Right cardiac atrium (tissue), 5 donors: Measurements from ENCODE around the gene LCA5. TPM values are rescaled to one million over a fixed set of nuclear protein-coding genes. Genes with fewer than 3 reads are reported as not detected.
A peak's percentile ranks its signal among the peaks of the same experiment; 100 is the strongest.

Experiments used
- ATAC-seq, 2 donors: fragments of 200-7000 bp; cut with Tn5 transposase; one replicate each; pipeline versions ENCODE4 v1.8.0 to v1.9.1; 2020; ENCODE audit warnings: moderate library complexity in 2 of 2, mild to moderate bottlenecking in 1 of 2
- DNase-seq, 3 donors: peaks; one replicate each; pipeline ENCODE4 v3.0.0-alpha.2; 2020
- H3K27ac ChIP-seq: one replicate; pipeline ENCODE4 v1.5.1; 2013; ENCODE audit warnings: mild to moderate bottlenecking, low read length, control low read depth, moderate library complexity
- H3K27me3 ChIP-seq: one replicate; pipeline ENCODE4 v1.6.1; 2013; ENCODE audit not compliant: control insufficient read depth, insufficient read depth
- H3K4me1 ChIP-seq: one replicate; pipeline ENCODE4 v1.6.1; 2013; ENCODE audit warnings: low read length; ENCODE audit not compliant: control insufficient read depth, insufficient read depth
- H3K4me3 ChIP-seq: one replicate; pipeline ENCODE4 v1.5.1; 2013; ENCODE audit warnings: low read length, control low read depth
- H3K9me3 ChIP-seq: one replicate; pipeline ENCODE4 v1.6.1; 2013; ENCODE audit warnings: low read length; ENCODE audit not compliant: control insufficient read depth
- WGBS: extraction: QIAGEN DNeasy Blood & Tissue Kit; methylation state at CpG from one replicate; pipeline ENCODE4 v1.1.7; 2013; 5-methylcytosine and 5-hydroxymethylcytosine counted together
- intact Hi-C, 4 donors: fragments of 100-400 bp; cut with DNase I; formaldehyde crosslinking; loops; one replicate each; pipeline versions ENCODE4 v1.11.0 to v1.14.0; 2022 to 2023
- polyA plus RNA-seq: library from polyadenylated mRNA; stranded (reverse); fragments of 200-250 nt; gene quantifications from one replicate; pipeline ENCODE4 v1.2.3, GENCODE V29; 2013
- total RNA-seq, 4 donors: library from RNA; stranded (reverse); fragmentation: NEBNext Ultra II Directional; extraction: Animal tissue kit (Norgen Biotek cat#: 25700); gene quantifications; one replicate each; pipeline ENCODE4 v1.2.1, GENCODE V29; 2021
- donor health status: healthy with polysubstance abuse.
- donor health status: DM: no; HTN: yes; CAD: no.
- donor health status: DM: no; HTN: no; CAD: no.
- donor health status: DM: no; HTN: yes; CAD: no; lungs with severe emphysema.
- donor health status: DM: yes; HTN: yes; CAD: no.

The LCA5 gene
- total and polyA plus RNA-seq, 5 donors: 1.6 to 4.1 (median 3.6) TPM

DNA sequence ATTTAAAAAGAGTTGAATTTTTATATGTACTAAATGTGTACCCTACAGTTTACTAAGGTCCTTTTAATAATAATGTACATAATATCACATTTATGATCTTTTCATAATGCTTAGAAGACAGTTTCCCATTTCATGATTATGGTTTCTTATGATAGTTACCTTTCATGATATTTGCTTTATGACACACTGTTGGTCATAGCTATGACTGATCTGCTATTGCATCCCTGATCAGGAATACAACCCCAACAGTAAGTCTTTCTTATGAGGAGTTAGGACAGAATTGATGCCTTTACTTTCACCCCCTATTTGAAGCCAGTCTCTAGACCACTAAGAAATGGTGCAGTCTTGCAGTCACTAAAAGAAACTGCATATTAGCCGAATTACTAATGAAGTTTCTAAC is 31.0 kb downstream of the LCA5 start:
- no peaks in the 10 kb centered on the region for H3K27me3 ChIP-seq
- 94% methylated on average over 1 of the region's 1 CpG for WGBS
- DNase-seq (no peak), ATAC-seq (no peak)
- no peaks in the 10 kb centered on the region for H3K9me3 ChIP-seq
- no peak overlapping the region for H3K4me3 ChIP-seq
- H3K4me1 ChIP-seq: no peaks in the 10 kb centered on the region
- no peak overlapping the region for H3K27ac ChIP-seq
- intact Hi-C loops: no loop called here

- Histone ChIP-seq H3K9me3 (no peaks in the 10 kb centered on the region), H3K27me3 (no peaks in the 10 kb centered on the region), H3K4me1 (no peaks in the 10 kb centered on the region), H3K4me3 (no peak overlapping the region), H3K27ac (no peak overlapping the region)
- intact Hi-C loops: no loop called here
- no peak for DNase-seq
- no peak for ATAC-seq
- 94% methylated on average over 2 of the region's 2 CpGs for WGBS
Observed at GRCh38 chr6:79504372-79504771, 32.9 kb downstream of the LCA5 start.

DNA sequence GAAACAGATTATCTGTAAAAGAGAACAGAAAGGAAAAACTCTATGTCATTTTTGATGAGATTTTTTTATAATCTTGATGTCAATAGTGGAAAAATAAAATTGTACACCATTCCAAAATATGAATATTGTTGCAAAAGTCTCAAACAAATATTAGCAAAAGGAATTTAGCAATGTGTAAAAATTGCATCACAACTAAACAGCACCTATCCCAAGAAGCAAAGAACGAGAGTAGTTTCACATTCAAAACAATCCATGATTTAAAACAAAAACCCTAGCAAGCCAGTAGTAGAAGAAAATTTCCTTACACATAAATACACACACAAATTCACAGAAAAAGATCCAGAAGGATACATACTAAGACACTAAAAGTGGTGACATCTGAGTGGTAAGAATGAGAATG is 38.4 kb downstream of the LCA5 start:
- intact Hi-C loops: no loop called here
- no peak for ATAC-seq
- Histone ChIP-seq H3K4me3 (no peak overlapping the region), H3K27ac (no peak overlapping the region), H3K27me3 (no peaks in the 10 kb centered on the region), H3K4me1 (no peaks in the 10 kb centered on the region), H3K9me3 (no peaks in the 10 kb centered on the region)
- DNase-seq: no peak
- WGBS: 63% methylated on average over 1 of the region's 1 CpG

- Histone ChIP-seq H3K4me1 (no peaks in the 10 kb centered on the region), H3K4me3 (no peak overlapping the region), H3K27ac (no peak overlapping the region), H3K27me3 (no peaks in the 10 kb centered on the region), H3K9me3 (no peaks in the 10 kb centered on the region)
- WGBS: 95% methylated on average over 10 of the region's 10 CpGs
- intact Hi-C loops: no loop called here
- no peak for ATAC-seq
- no peak for DNase-seq
Observed at GRCh38 chr6:79495246-79495645, 42.0 kb downstream of the LCA5 start.

DNA sequence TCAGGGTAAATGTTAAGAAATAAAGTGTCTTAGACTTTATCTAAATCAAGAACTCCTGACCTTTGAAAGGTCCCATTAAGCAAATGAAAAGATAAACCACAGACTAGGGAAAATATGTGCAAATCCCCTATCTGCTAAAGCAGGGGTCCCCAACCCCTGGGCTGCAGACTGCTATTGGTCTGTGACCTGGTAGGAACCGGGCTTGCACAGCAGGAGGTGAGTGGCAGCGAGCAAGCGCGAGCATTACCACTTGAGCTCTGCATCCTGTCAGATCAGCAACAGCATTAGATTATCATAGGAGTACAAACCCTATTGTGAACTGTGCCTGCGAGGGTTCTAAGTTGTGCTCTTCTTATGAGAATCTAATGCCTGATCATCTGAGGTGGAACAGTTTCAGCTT is 42.4 kb downstream of the LCA5 start:
- H3K9me3 ChIP-seq: no peaks in the 10 kb centered on the region
- no peaks in the 10 kb centered on the region for H3K4me1 ChIP-seq
- ATAC-seq (no peak), DNase-seq (no peak)
- H3K27me3 ChIP-seq: no peaks in the 10 kb centered on the region
- H3K4me3 ChIP-seq: no peak overlapping the region
- WGBS: 79% methylated on average over 5 of the region's 5 CpGs
- intact Hi-C loops: no loop called here
- H3K27ac ChIP-seq: no peak overlapping the region

GRCh38 chr6:79470728-79471127 is 66.5 kb downstream of the LCA5 start:
- DNase-seq (no peak), ATAC-seq (no peak)
- intact Hi-C loops: no loop called here
- peaks cover 4% of the 10 kb centered on the region for H3K4me1 ChIP-seq
- no peak overlapping the region for H3K27ac ChIP-seq
- no peaks in the 10 kb centered on the region for H3K27me3 ChIP-seq
- no peaks in the 10 kb centered on the region for H3K9me3 ChIP-seq
- H3K4me3 ChIP-seq: no peak overlapping the region

DNA sequence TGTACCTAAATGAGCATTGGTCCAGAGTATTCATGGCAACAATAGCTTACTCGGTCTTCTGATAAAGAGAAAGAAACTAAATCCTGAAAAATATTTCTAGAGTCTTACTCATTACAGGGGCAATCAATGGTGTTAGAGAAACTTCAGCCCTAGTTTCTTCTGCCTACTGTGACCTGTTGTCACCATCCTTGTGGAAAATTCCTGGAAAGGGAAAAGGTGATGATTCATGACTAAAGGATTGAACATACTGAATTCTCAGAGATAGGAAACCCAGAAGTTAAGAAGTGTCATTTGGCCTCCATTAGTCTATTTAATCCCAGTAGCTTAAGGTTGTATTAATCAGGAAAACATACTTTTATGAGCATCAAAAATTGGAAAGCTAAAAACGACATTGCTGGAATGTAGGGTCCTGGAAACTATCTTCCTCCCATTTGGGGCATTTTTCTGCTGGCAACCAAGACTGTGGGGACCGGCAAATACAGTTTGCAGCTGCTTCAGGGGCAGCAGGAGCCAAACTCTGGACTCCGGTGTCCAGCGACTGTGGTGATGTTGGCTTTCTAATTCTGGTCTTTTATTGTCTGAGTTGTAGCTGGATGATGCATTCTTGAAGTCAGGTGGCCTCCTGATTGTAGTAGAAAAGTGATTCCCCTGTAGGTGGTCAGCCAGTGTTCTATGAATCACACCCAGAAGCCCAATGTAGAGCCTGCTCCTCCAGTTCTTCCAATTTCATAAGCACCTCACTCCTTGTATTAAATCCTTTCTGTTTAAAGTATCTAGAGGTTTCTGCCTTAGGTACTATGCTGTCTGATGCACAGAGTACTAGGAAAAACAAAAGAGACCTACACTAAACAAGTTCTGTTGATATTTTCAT is 67.6 kb downstream of the LCA5 start:
- WGBS: 65% methylated on average over 5 of the region's 5 CpGs
- Histone ChIP-seq H3K27ac (no peak overlapping the region), H3K4me3 (no peak overlapping the region), H3K27me3 (no peaks in the 10 kb centered on the region), H3K4me1 (peaks cover 4% of the 10 kb centered on the region), H3K9me3 (no peaks in the 10 kb centered on the region)
- intact Hi-C loops: no loop called here
- DNase-seq: no peak
- ATAC-seq: no peak

DNA sequence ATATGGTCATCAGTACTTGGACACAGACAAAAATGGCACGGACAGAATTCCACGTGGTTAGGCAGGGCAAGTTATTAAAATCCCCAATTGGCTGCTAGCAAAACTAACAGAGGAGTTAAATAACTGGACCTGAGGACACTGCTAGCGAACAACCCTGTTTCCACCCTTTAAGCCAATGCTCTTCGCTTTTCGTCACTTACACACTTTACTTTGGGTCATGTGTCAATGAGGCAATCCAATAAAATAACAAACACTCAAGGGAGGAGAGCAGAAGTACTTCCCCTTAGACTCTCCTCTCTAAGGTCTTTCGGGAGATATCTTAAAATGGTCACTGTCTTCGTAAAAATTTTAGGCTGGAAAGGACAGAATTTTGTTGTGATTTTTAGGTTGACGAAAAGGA is 68.6 kb downstream of the LCA5 start:
- intact Hi-C loops: no loop called here
- H3K27me3 ChIP-seq: no peaks in the 10 kb centered on the region
- no peak for DNase-seq
- H3K4me1 ChIP-seq: peaks cover 4% of the 10 kb centered on the region
- WGBS: 69% methylated on average over 8 of the region's 8 CpGs
- ATAC-seq: no peak
- no peaks in the 10 kb centered on the region for H3K9me3 ChIP-seq
- no peak overlapping the region for H3K4me3 ChIP-seq
- H3K27ac ChIP-seq: no peak overlapping the region

DNA sequence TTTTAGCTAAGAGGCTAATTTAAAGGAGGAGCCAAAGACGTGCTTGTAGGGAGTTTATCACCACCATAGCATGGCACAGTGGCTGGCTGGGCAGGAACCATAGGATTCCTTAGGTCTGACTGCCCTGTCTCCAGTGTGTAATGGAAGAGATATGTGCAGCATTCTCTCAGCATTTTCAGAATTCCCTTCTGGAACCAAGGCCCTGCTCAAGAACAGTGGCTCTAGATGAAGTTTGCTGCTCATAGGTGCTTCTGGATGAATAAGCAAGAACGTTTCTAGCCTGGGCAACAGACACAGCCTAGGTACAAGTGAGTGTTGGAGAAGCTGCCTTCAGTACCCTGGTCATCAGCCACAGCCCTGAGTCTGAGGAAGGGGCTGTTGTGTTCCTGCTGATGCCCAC is 69.1 kb downstream of the LCA5 start:
- DNase-seq (no peak), ATAC-seq (no peak)
- H3K4me1 ChIP-seq: peaks cover 4% of the 10 kb centered on the region
- H3K9me3 ChIP-seq: no peaks in the 10 kb centered on the region
- intact Hi-C loops: no loop called here
- no peaks in the 10 kb centered on the region for H3K27me3 ChIP-seq
- H3K4me3 ChIP-seq: no peak overlapping the region
- H3K27ac ChIP-seq: no peak overlapping the region
- WGBS: 27% methylated on average over 2 of the region's 2 CpGs

DNA sequence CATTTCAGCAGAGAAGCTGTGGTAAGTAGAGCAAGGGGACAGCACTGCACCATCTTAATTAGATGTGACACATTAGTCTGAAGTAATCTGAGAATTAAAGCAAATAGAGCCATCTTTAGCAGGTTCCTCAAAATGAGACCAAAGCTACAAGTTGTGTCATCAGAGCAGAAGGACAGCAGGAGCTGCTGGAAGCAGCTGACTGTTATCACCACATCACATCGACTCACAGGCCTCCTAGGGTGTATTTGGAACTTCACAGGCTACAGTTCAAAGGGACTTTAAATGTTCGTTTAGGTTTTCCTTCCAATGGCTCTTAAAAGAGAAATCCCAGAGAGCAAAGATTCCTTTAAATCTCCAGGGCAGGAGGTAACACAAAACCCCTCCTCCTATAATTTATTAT is 69.5 kb downstream of the LCA5 start:
- ATAC-seq: no peak
- Histone ChIP-seq H3K27ac (no peak overlapping the region), H3K9me3 (no peaks in the 10 kb centered on the region), H3K4me1 (peaks cover 4% of the 10 kb centered on the region), H3K27me3 (no peaks in the 10 kb centered on the region), H3K4me3 (no peak overlapping the region)
- intact Hi-C loops: no loop called here
- 12% methylated on average over 2 of the region's 2 CpGs for WGBS
- DNase-seq: no peak

GRCh38 chr6:79466207-79466834 is 70.9 kb downstream of the LCA5 start:
- intact Hi-C loops: no loop called here
- H3K4me1 ChIP-seq: peaks cover 4% of the 10 kb centered on the region
- WGBS: 21% methylated on average over 6 of the region's 6 CpGs
- DNase-seq: peak in 1 of 3 donors; percentile 15
- no peak overlapping the region for H3K27ac ChIP-seq
- no peaks in the 10 kb centered on the region for H3K9me3 ChIP-seq
- H3K4me3 ChIP-seq: no peak overlapping the region
- no peak for ATAC-seq
- no peaks in the 10 kb centered on the region for H3K27me3 ChIP-seq
